PFSK-1 (cell line): ENCODE measurements around the gene TESK2.

Source experiments
- FOXP2 ChIP-seq: optimal IDR thresholded peaks from 2 replicates; pipeline ENCODE3; 2011; ENCODE audit warnings: borderline replicate concordance, control low read depth, inconsistent platforms; ENCODE audit not compliant: insufficient read depth; ENCODE audit errors: extremely low read length, extremely low read depth
- POLR2AphosphoS5 ChIP-seq: IDR thresholded peaks from 2 replicates; pipeline ENCODE4 v1.6.1; 2012; ENCODE audit warnings: low read depth, mild to moderate bottlenecking, control low read depth, low read length, moderate library complexity
- SIN3A ChIP-seq: IDR thresholded peaks from 2 replicates; pipeline ENCODE4 v1.6.1; 2012; ENCODE audit warnings: mild to moderate bottlenecking, low read length, moderate library complexity, borderline replicate concordance; ENCODE audit not compliant: insufficient read depth
- TAF1 ChIP-seq: IDR thresholded peaks from 2 replicates; pipeline ENCODE4 v1.6.1; 2012; ENCODE audit warnings: low read length, control low read depth, borderline replicate concordance; ENCODE audit not compliant: insufficient read depth
- TF ChIP-seq, protein P1 (sequence below), 2 experiments: IDR thresholded peaks; 2 replicates each; pipeline versions ENCODE4 v1.6.1 to v1.8.0; 2011 to 2012; ENCODE audit warnings: low read depth in 2 of 2, low read length in 2 of 2, control low read depth in 1 of 2, inconsistent platforms in 1 of 2, mild to moderate bottlenecking in 1 of 2, moderate library complexity in 1 of 2; ENCODE audit not compliant: insufficient read depth in 1 of 2

TESK2 gene

DNA sequence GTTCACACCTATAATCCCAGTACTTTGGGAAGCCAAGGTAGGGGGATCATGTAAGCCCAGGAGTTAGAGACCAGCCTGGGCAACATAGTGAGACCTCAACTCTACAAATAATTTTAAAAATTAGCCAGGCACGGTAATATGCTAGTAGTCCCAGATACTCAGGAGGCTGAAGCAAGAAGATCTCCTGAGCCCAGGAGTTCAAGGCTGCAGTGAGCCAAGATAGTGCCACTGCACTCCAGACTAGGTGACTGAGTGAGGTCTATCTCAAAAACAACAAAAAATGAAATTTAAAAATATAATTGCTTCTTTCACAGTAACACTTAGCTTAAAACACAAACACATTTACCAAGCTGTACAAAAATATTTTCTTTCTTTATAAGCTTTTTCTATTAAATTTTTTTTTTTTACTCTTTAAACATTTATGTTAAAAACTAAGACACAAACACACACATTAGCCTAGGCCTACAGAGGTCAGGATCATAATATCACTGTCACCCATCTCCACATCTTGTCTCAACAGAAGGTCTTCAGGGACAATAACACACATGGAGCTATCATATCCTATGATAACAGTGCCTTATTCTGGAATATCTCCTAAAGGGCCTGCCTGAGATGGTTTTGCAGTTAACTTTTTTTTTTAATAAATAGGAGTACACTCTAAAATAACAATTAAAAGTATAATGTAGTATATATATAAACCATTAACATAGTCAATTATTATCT, 43.9 kb downstream of the TESK2 start:
- TF ChIP-seq TAF1 (no peak), POLR2AphosphoS5 (no peak)

GRCh38 chr1:45446530-45446929, 44.4 kb downstream of the TESK2 start:
- no peak for TF ChIP-seq FOXP2
- no peak for TF ChIP-seq POLR2AphosphoS5

- TF ChIP-seq SIN3A, result no peak
- no peak for TF ChIP-seq FOXP2
Measured at GRCh38 chr1:45444609-45445131, 46.3 kb downstream of the TESK2 start.

DNA sequence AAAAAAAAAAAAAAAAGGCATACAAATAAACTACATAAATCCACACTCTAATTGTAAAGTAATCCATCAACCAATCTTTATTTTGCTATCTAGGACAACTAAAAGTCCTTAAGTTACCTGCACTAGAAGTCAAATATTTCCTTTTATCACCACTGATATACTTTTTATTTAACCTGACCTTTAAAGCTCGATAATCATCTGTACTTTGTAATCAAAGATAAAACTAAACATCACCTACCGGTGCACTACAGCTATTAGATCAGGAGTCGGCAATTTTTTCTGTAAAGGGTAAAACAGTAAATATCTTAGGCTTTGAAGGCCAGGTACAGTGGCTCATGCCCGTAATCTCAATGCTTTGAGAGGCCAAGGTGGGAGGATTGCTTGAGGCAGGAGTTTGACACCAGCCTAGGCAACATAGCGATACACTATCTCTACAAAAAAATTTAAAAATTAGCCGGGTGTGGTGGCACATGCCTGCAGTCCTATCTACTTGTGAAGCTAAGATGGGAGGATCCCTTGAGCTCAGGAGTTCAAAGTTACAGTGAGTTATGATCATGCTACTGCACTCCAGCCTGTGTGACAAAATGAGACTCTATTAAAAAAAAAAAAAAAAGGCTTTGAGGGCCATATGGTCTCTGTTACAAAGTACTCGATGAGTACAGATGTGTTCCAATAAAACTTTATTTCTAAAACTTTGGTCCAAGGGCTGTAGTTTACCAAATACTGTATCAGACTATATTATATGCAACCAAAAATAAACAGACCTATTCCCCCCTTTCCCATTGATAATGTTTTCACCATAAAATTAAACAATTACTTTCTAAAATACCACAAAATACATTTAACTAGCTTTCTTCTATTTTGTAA, 47.1 kb downstream of the TESK2 start:
- TF ChIP-seq FOXP2, result no peak
- TF ChIP-seq TAF1, result no peak
- TF ChIP-seq, protein P1, sequence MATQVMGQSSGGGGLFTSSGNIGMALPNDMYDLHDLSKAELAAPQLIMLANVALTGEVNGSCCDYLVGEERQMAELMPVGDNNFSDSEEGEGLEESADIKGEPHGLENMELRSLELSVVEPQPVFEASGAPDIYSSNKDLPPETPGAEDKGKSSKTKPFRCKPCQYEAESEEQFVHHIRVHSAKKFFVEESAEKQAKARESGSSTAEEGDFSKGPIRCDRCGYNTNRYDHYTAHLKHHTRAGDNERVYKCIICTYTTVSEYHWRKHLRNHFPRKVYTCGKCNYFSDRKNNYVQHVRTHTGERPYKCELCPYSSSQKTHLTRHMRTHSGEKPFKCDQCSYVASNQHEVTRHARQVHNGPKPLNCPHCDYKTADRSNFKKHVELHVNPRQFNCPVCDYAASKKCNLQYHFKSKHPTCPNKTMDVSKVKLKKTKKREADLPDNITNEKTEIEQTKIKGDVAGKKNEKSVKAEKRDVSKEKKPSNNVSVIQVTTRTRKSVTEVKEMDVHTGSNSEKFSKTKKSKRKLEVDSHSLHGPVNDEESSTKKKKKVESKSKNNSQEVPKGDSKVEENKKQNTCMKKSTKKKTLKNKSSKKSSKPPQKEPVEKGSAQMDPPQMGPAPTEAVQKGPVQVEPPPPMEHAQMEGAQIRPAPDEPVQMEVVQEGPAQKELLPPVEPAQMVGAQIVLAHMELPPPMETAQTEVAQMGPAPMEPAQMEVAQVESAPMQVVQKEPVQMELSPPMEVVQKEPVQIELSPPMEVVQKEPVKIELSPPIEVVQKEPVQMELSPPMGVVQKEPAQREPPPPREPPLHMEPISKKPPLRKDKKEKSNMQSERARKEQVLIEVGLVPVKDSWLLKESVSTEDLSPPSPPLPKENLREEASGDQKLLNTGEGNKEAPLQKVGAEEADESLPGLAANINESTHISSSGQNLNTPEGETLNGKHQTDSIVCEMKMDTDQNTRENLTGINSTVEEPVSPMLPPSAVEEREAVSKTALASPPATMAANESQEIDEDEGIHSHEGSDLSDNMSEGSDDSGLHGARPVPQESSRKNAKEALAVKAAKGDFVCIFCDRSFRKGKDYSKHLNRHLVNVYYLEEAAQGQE (IDR thresholded peaks at IDR 0.05; ENCODE audit: insufficient read depth in 1 of 2, low read depth in 2 of 2, low read length in 2 of 2), result no peak
- no peak for TF ChIP-seq SIN3A
- no peak for TF ChIP-seq POLR2AphosphoS5

- no peak for TF ChIP-seq POLR2AphosphoS5
- no peak for TF ChIP-seq SIN3A
- TF ChIP-seq, protein P1 (IDR thresholded peaks at IDR 0.05; ENCODE audit: insufficient read depth in 1 of 2, low read depth in 2 of 2, low read length in 2 of 2), result no peak
- no peak for TF ChIP-seq FOXP2
- no peak for TF ChIP-seq TAF1
Measured at GRCh38 chr1:45442272-45442671, 48.7 kb downstream of the TESK2 start.

- no peak for TF ChIP-seq TAF1
- no peak for TF ChIP-seq FOXP2
- TF ChIP-seq, protein P1 (IDR thresholded peaks at IDR 0.05; ENCODE audit: insufficient read depth in 1 of 2, low read depth in 2 of 2, low read length in 2 of 2), result no peak
- no peak for TF ChIP-seq SIN3A
- no peak for TF ChIP-seq POLR2AphosphoS5
Measured at GRCh38 chr1:45437323-45437722, 53.6 kb downstream of the TESK2 start.
